Measurements from ENCODE around the gene TAS2R31.

GRCh38 chr12:11040162-11040561, 9.0 kb upstream of the TAS2R31 start:
- no peak for TF ChIP-seq CTCF (IDR thresholded peaks at IDR 0.05)
- TF ChIP-seq POLR2AphosphoS5 (IDR thresholded peaks at IDR 0.05; ENCODE audit: insufficient read depth in 1 of 2, low read depth in 1 of 2): no peak
- no peak for TF ChIP-seq POLR2A (IDR thresholded peaks at IDR 0.05)

All from vagina (tissue), 2 donors.